NB4 (cell line): Measurements from ENCODE around the gene NPL.

Experiments
- DNase-seq: peaks from one replicate; pipeline ENCODE4 v3.0.0; 2010; ENCODE audit warnings: low read depth
- H3K4me3 ChIP-seq: one replicate; pipeline ENCODE4 v1.5.1; 2011; ENCODE audit warnings: mild to moderate bottlenecking, low read depth, low read length, moderate library complexity
- MAX ChIP-seq: IDR thresholded peaks from 2 replicates; pipeline ENCODE4 v1.6.1; 2011; ENCODE audit warnings: low read depth, low read length
- MYC ChIP-seq: IDR thresholded peaks from 2 replicates; pipeline ENCODE4 v1.6.1; 2011; ENCODE audit warnings: low read depth, low read length
- POLR2A ChIP-seq: IDR thresholded peaks from 2 replicates; pipeline ENCODE4 v1.6.1; 2011; ENCODE audit warnings: mild to moderate bottlenecking; ENCODE audit not compliant: insufficient read length; ENCODE audit errors: extremely low read depth
- TF ChIP-seq, protein P1 (sequence below): IDR thresholded peaks from one replicate; pipeline ENCODE4 v1.5.1; 2012; ENCODE audit warnings: low read depth, low read length

NPL gene

GRCh38 chr1:182872881-182873280, 83.3 kb downstream of the NPL start:
- no peak for DNase-seq
- TF ChIP-seq POLR2A: no peak
- TF ChIP-seq, protein P1, sequence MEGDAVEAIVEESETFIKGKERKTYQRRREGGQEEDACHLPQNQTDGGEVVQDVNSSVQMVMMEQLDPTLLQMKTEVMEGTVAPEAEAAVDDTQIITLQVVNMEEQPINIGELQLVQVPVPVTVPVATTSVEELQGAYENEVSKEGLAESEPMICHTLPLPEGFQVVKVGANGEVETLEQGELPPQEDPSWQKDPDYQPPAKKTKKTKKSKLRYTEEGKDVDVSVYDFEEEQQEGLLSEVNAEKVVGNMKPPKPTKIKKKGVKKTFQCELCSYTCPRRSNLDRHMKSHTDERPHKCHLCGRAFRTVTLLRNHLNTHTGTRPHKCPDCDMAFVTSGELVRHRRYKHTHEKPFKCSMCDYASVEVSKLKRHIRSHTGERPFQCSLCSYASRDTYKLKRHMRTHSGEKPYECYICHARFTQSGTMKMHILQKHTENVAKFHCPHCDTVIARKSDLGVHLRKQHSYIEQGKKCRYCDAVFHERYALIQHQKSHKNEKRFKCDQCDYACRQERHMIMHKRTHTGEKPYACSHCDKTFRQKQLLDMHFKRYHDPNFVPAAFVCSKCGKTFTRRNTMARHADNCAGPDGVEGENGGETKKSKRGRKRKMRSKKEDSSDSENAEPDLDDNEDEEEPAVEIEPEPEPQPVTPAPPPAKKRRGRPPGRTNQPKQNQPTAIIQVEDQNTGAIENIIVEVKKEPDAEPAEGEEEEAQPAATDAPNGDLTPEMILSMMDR: no peak
- TF ChIP-seq MYC: no peak
- no peak for TF ChIP-seq MAX
- no peak overlapping the region for H3K4me3 ChIP-seq

DNA sequence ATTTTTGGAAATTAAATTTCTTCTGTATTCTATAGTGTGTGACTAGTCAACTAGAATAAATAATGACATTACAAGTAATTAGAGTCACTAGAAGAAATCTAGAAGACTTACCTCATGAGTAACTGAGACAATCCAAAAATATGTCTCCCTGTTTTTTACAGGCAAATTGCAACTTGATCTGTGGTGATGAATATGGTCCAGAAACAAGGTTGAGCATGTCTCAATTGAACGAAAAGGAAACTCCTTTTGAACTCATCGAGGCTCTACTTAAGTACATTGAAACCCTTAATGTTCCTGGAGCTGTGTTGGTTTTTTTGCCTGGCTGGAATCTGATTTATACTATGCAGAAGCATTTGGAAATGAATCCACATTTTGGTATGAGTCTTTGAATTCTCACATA, 86.3 kb downstream of the NPL start:
- H3K4me3 ChIP-seq: no peak overlapping the region
- DNase-seq: no peak
- TF ChIP-seq MYC: no peak
- TF ChIP-seq, protein P1: no peak
- TF ChIP-seq MAX: no peak
- no peak for TF ChIP-seq POLR2A

DNA sequence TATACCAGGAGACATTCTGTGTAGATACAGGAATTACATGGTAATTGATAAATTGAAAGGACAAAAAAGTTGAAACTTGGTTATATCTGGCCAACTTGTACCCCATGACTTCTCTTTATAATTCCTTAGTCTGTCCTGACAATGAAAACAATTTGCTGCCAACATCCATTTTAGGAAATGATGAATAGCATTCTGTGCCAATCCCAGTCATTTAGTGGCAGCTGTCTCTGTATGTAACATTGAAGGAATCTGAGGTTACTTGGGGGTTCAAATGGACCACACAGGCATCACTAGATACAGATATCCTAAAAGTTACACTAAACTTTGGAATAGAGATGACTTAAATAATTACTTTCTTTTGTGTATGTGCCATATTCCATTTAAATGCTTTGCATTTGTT, 87.8 kb downstream of the NPL start:
- TF ChIP-seq MAX: no peak
- TF ChIP-seq MYC: no peak
- TF ChIP-seq POLR2A: no peak
- TF ChIP-seq, protein P1: no peak
- H3K4me3 ChIP-seq: no peak overlapping the region
- DNase-seq: no peak

DNA sequence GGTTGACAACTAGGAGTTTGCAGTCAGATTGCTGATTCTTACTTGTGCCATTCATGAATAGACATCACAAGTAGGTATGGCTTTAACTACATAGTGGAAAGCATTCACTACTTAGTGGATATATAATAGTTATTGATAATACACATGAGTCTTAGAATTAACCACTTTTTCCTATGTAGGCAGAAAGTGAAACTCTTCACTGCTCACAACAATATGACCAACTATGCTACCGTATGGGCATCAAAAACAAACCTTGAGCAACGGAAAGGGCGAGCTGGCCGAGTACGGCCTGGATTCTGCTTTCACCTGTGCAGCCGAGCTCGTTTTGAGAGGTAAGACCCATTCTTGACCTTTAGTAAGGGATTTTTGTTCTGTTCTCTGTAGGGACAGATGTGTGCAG, 88.3 kb downstream of the NPL start:
- DNase-seq: no peak
- TF ChIP-seq, protein P1: no peak
- TF ChIP-seq MAX: no peak
- TF ChIP-seq POLR2A: no peak
- no peak for TF ChIP-seq MYC
- H3K4me3 ChIP-seq: no peak overlapping the region
